ENCODE results near the gene DOK3. TPM values are rescaled to one million over a fixed set of nuclear protein-coding genes. Genes with fewer than 3 reads are reported as not detected.
A peak's percentile ranks its signal among the peaks of the same experiment; 100 is the strongest.

DOK3 gene
- total and polyA plus RNA-seq, 2 of the 13 experiments (the other 11 are each of a cell fraction or from before 2014, with no cell fraction given) = 1.4 to 1.5 TPM

DNA sequence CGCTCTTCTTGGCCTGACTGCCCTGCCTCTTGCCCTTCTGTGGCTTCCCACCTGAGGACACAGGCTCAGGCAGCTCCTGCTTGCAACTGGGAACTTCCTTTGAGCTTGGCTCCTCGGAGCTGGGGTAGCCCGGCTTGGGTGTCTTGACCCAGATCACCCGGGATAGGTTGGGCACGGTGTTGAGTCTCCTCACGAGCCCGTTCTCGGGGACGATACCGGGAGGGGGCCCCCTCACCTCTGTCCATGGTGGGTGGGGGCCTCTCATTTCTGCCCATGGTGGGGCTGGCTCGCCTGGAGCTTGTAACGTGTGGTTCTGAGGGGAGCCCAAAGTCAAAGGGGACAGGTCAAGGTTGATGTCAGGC is 14.9 kb upstream of the DOK3 start:
- in situ Hi-C loops (cut with HindIII; ENCODE audit: extremely low pct_ligation_motif_present, low pct_unique_long_range_greater_than_20kb) (no loop called here), intact Hi-C loops (cut with micrococcal nuclease; ENCODE audit: unreplicated experiment) (no loop called here)
- no peak overlapping the region for H3K9ac ChIP-seq (ENCODE audit: insufficient read depth, low read depth, low read length)
- ATAC-seq (no peak), FAIRE-seq (no peak), DNase-seq (ENCODE audit: low spot score) (no peak)
- no TSS peak for BruUV-seq (replicated peaks)
- no peak overlapping the region for H2AFZ ChIP-seq (ENCODE audit: low read length)
- H3K4me1 ChIP-seq (ENCODE audit: insufficient read depth, low read length) = no peaks in the 10 kb centered on the region
- peaks cover 29 to 85% of the 10 kb centered on the region in 2 experiments for H3K36me3 ChIP-seq (replicated peaks in 1 of 2; ENCODE audit: control insufficient read depth in 1 of 2, insufficient read depth in 2 of 2, low read length in 2 of 2)
- H3K9me3 ChIP-seq (ENCODE audit: low read length) = no peaks in the 10 kb centered on the region
- TF ChIP-seq, protein P1, sequence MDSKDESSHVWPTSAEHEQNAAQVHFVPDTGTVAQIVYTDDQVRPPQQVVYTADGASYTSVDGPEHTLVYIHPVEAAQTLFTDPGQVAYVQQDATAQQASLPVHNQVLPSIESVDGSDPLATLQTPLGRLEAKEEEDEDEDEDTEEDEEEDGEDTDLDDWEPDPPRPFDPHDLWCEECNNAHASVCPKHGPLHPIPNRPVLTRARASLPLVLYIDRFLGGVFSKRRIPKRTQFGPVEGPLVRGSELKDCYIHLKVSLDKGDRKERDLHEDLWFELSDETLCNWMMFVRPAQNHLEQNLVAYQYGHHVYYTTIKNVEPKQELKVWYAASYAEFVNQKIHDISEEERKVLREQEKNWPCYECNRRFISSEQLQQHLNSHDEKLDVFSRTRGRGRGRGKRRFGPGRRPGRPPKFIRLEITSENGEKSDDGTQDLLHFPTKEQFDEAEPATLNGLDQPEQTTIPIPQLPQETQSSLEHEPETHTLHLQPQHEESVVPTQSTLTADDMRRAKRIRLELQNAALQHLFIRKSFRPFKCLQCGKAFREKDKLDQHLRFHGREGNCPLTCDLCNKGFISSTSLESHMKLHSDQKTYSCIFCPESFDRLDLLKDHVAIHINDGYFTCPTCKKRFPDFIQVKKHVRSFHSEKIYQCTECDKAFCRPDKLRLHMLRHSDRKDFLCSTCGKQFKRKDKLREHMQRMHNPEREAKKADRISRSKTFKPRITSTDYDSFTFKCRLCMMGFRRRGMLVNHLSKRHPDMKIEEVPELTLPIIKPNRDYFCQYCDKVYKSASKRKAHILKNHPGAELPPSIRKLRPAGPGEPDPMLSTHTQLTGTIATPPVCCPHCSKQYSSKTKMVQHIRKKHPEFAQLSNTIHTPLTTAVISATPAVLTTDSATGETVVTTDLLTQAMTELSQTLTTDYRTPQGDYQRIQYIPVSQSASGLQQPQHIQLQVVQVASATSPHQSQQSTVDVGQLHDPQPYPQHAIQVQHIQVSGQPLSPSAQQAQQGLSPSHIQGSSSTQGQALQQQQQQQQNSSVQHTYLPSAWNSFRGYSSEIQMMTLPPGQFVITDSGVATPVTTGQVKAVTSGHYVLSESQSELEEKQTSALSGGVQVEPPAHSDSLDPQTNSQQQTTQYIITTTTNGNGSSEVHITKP (CRISPR knock-in tag; IDR thresholded peaks at IDR 0.05; ENCODE audit: low read depth) = no peak
- TF ChIP-seq MEIS1 (CRISPR knock-in tag; IDR thresholded peaks at IDR 0.05; ENCODE audit: borderline replicate concordance) (no peak), RBFOX2 (IDR thresholded peaks at IDR 0.05; ENCODE audit: low read depth, low read length) (0 out of 2 replicates have a peak, but pooled peaks have one; percentile 2), TAF1 (CRISPR knock-in tag; IDR thresholded peaks at IDR 0.05) (no peak), JUND (CRISPR knock-in tag; IDR thresholded peaks at IDR 0.05) (no peak), AGO2 (optimal IDR thresholded peaks at IDR 0.05; ENCODE audit: low read depth, low read length) (peak; percentile 49)
- TF ChIP-seq, protein P2, sequence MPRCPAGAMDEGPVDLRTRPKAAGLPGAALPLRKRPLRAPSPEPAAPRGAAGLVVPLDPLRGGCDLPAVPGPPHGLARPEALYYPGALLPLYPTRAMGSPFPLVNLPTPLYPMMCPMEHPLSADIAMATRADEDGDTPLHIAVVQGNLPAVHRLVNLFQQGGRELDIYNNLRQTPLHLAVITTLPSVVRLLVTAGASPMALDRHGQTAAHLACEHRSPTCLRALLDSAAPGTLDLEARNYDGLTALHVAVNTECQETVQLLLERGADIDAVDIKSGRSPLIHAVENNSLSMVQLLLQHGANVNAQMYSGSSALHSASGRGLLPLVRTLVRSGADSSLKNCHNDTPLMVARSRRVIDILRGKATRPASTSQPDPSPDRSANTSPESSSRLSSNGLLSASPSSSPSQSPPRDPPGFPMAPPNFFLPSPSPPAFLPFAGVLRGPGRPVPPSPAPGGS (CRISPR knock-in tag; IDR thresholded peaks at IDR 0.05) = no peak
- CTCF ChIA-PET (ENCODE audit: low intra/inter-chr PET ratio, low total read pairs) = no interaction called here
- H3K4me3 ChIP-seq (replicated peaks in 1 of 3; ENCODE audit: insufficient read depth in 1 of 3, low read depth in 2 of 3, low read length in 3 of 3) = no peak overlapping the region
- H3K27ac ChIP-seq (ENCODE audit: extremely low read length, insufficient read depth, low read length) = no peak overlapping the region
- no peaks in the 10 kb centered on the region for H3K79me2 ChIP-seq (ENCODE audit: insufficient read depth, low read length)
- 100% methylated on average over 2 of the region's 12 CpGs for WGBS (ENCODE audit: low lambda C conversion rate)
- no peaks in the 10 kb centered on the region for H3K27me3 ChIP-seq (ENCODE audit: control insufficient read depth in 1 of 2, insufficient read depth in 2 of 2, low read length in 2 of 2)
- H3K4me2 ChIP-seq (ENCODE audit: low read depth, low read length) = no peak overlapping the region
- POLR2A ChIA-PET = no interaction called here
- H4K20me1 ChIP-seq (ENCODE audit: insufficient read depth, low read length) = no peaks in the 10 kb centered on the region
